H9 (cell line): ENCODE results near the gene ZNF296. TPM values are rescaled to one million over a fixed set of nuclear protein-coding genes. Genes with fewer than 3 reads are reported as not detected.

Experiments
- DNase-seq: peaks from one replicate; pipeline ENCODE4 v3.0.0-alpha.2; 2017
- H2AFZ ChIP-seq: one replicate; pipeline ENCODE4 v1.6.1; 2013; ENCODE audit warnings: mild to moderate bottlenecking, low read length, control low read depth, moderate library complexity
- H2AK5ac ChIP-seq: 2 replicates; pipeline ENCODE4 v1.6.1; 2013; ENCODE audit warnings: low read length, control low read depth, mixed read lengths; ENCODE audit not compliant: insufficient read length
- H2BK120ac ChIP-seq: one replicate; pipeline ENCODE4 v1.6.1; 2013; ENCODE audit warnings: low read depth, mild to moderate bottlenecking, low read length, control low read depth, inconsistent platforms; ENCODE audit not compliant: poor library complexity, severe bottlenecking
- H2BK12ac ChIP-seq: 2 replicates; pipeline ENCODE4 v1.6.1; 2013; ENCODE audit warnings: low read length, control low read depth, mixed read lengths, low read depth; ENCODE audit not compliant: insufficient read length
- H2BK15ac ChIP-seq: 2 replicates; pipeline ENCODE4 v1.6.1; 2013; ENCODE audit warnings: low read depth, low read length, control low read depth
- H2BK20ac ChIP-seq: one replicate; pipeline ENCODE4 v1.6.1; 2013; ENCODE audit warnings: low read depth, mild to moderate bottlenecking, low read length, control low read depth, inconsistent platforms; ENCODE audit not compliant: poor library complexity, severe bottlenecking
- H2BK5ac ChIP-seq: 2 replicates; pipeline ENCODE4 v1.6.1; 2013; ENCODE audit warnings: low read length, control low read depth, mixed read lengths; ENCODE audit not compliant: insufficient read length
- H3K14ac ChIP-seq: 2 replicates; pipeline ENCODE4 v1.6.1; 2013; ENCODE audit warnings: low read length, control low read depth; ENCODE audit not compliant: insufficient read depth
- H3K18ac ChIP-seq: 2 replicates; pipeline ENCODE4 v1.6.1; 2013; ENCODE audit warnings: low read depth, mild to moderate bottlenecking, mixed read lengths, low read length, control low read depth; ENCODE audit not compliant: insufficient read length
- H3K23ac ChIP-seq: 2 replicates; pipeline ENCODE4 v1.6.1; 2013; ENCODE audit warnings: low read length, control low read depth, mixed read lengths, low read depth; ENCODE audit not compliant: insufficient read length
- H3K23me2 ChIP-seq: 2 replicates; pipeline ENCODE4 v1.6.1; 2013; ENCODE audit warnings: low read depth, mild to moderate bottlenecking, mixed read lengths, low read length, control low read depth; ENCODE audit not compliant: insufficient read length, poor library complexity, severe bottlenecking
- H3K27ac ChIP-seq: 2 replicates; pipeline ENCODE4 v1.5.1; 2013; ENCODE audit warnings: low read length, control low read depth, mixed read lengths, low read depth; ENCODE audit not compliant: insufficient read length
- H3K27me3 ChIP-seq: 2 replicates; pipeline ENCODE4 v1.6.1; 2013; ENCODE audit warnings: low read length, control low read depth, inconsistent platforms; ENCODE audit not compliant: insufficient read depth
- H3K4ac ChIP-seq: 2 replicates; pipeline ENCODE4 v1.6.1; 2013; ENCODE audit warnings: low read depth, mild to moderate bottlenecking, control low read depth, inconsistent platforms, low read length, moderate library complexity
- H3K4me1 ChIP-seq: 2 replicates; pipeline ENCODE4 v1.6.1; 2013; ENCODE audit warnings: low read length, control low read depth, inconsistent platforms; ENCODE audit not compliant: insufficient read depth
- H3K4me2 ChIP-seq: 2 replicates; pipeline ENCODE4 v1.6.1; 2013; ENCODE audit warnings: low read length, control low read depth, mixed read lengths; ENCODE audit not compliant: insufficient read length, insufficient read depth
- H3K56ac ChIP-seq: 2 replicates; pipeline ENCODE4 v1.6.1; 2013; ENCODE audit warnings: low read depth, mild to moderate bottlenecking, mixed read lengths, low read length, control low read depth; ENCODE audit not compliant: insufficient read length
- H3K79me1 ChIP-seq: 2 replicates; pipeline ENCODE4 v1.6.1; 2013; ENCODE audit warnings: low read depth, mild to moderate bottlenecking, moderate library complexity, low read length, control low read depth, inconsistent platforms; ENCODE audit not compliant: insufficient read depth, poor library complexity, severe bottlenecking
- H3K79me2 ChIP-seq: 2 replicates; pipeline ENCODE4 v1.6.1; 2013; ENCODE audit warnings: low read length, control low read depth, inconsistent platforms; ENCODE audit not compliant: insufficient read depth
- H3K9ac ChIP-seq: 2 replicates; pipeline ENCODE4 v1.6.1; 2013; ENCODE audit warnings: low read length, control low read depth, mixed read lengths; ENCODE audit not compliant: insufficient read length; ENCODE audit errors: extremely low read depth
- H3K9me3 ChIP-seq: one replicate; pipeline ENCODE4 v1.6.1; 2013; ENCODE audit warnings: low read depth, low read length, inconsistent platforms; ENCODE audit not compliant: control insufficient read depth
- H3T11ph ChIP-seq: one replicate; pipeline ENCODE4 v1.6.1; 2013; ENCODE audit warnings: mild to moderate bottlenecking, low read length, control low read depth, inconsistent platforms
- H4K20me1 ChIP-seq: one replicate; pipeline ENCODE4 v1.6.1; 2013; ENCODE audit not compliant: control insufficient read depth, insufficient read length, insufficient read depth
- H4K5ac ChIP-seq: 2 replicates; pipeline ENCODE4 v1.6.1; 2013; ENCODE audit warnings: low read depth, mild to moderate bottlenecking, mixed read lengths, low read length, control low read depth; ENCODE audit not compliant: insufficient read length
- H4K8ac ChIP-seq: replicated peaks from 2 replicates; pipeline ENCODE4 v1.6.1; 2013; ENCODE audit warnings: low read length, control low read depth, mixed read lengths, low read depth; ENCODE audit not compliant: insufficient read length
- H4K91ac ChIP-seq: 2 replicates; pipeline ENCODE4 v1.6.1; 2013; ENCODE audit warnings: low read depth, mild to moderate bottlenecking, moderate library complexity, mixed read lengths, low read length, control low read depth; ENCODE audit not compliant: insufficient read length
- H3K27ac Mint-ChIP-seq, 3 experiments: 2 replicates in 2 of 3; 3 replicates in 1 of 3; pipeline ENCODE4 v1.8.0; 2020 to 2021; ENCODE audit warnings: mixed read lengths in 3 of 3, mild to moderate bottlenecking in 1 of 3, moderate library complexity in 1 of 3
- H3K27me3 Mint-ChIP-seq: 2 replicates; pipeline ENCODE4 v1.8.0; 2021; ENCODE audit warnings: low read depth, mild to moderate bottlenecking, moderate library complexity, mixed read lengths
- H3K36me3 Mint-ChIP-seq, 3 experiments: 2 replicates in 2 of 3; 3 replicates in 1 of 3; pipeline ENCODE4 v1.8.0; 2020 to 2021; ENCODE audit warnings: low read depth in 3 of 3, mixed read lengths in 3 of 3; ENCODE audit not compliant: insufficient read depth in 1 of 3
- H3K4me1 Mint-ChIP-seq, 2 experiments: 2 replicates each; pipeline ENCODE4 v1.8.0; 2020; ENCODE audit warnings: mixed read lengths in 2 of 2
- H3K4me3 Mint-ChIP-seq, 2 experiments: 2 replicates in 1 of 2; 3 replicates in 1 of 2; pipeline ENCODE4 v1.8.0; 2020 to 2021; ENCODE audit warnings: mild to moderate bottlenecking in 2 of 2, mixed read lengths in 2 of 2, moderate library complexity in 1 of 2
- H3K9me3 Mint-ChIP-seq, 2 experiments: 2 replicates in 1 of 2; 3 replicates in 1 of 2; pipeline ENCODE4 v1.8.0; 2020; ENCODE audit warnings: mild to moderate bottlenecking in 2 of 2, mixed read lengths in 2 of 2, moderate library complexity in 1 of 2
- WGBS: extraction: QIAGEN DNeasy Blood & Tissue Kit; methylation state at CpG from one replicate; pipeline ENCODE4 v1.1.7; 2013; ENCODE audit warnings: missing lambda C conversion rate, low lambda C conversion rate, mixed read lengths; ENCODE audit not compliant: insufficient read length; ENCODE audit errors: extremely low coverage; 5-methylcytosine and 5-hydroxymethylcytosine counted together
- total RNA-seq: library from RNA; stranded (reverse); gene quantifications from 2 replicates; pipeline ENCODE4 v1.2.1, GENCODE V29; 2021
- TF ChIP-seq, protein P1 (sequence below): fragments of 200-600 bp; sonication (generic); conservative IDR thresholded peaks from 3 replicates; pipeline ENCODE4 v1.8.0; 2021; ENCODE audit warnings: antibody characterized with exemption, mild to moderate bottlenecking

Gene ZNF296
- total RNA-seq, 1 experiment from 2014 or later, result 14.8 TPM

DNA sequence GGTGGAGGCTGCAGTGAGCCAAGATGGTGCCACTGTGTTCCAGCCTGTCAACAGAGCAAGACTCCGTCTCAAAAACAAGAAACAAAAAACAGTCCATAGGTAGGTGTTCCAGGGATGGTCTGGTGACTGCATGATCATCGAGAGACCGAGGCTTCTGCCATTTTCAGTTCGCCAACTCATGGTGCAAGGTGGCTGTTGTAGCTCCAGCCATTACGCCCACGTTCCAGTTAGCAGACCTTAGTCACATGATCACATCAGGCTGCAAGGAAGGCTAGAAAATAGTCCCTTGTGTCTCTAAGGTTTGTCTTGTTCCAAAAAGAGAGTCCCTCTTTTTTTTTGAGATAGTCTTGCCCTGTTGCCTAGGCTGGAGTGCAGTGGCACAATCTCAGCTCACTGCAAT, 40.5 kb downstream of the ZNF296 start:
- H3K27me3 ChIP-seq, result no peaks in the 10 kb centered on the region
- no peak overlapping the region for H3K4ac ChIP-seq
- H3K18ac ChIP-seq, result no peak overlapping the region
- H3K56ac ChIP-seq, result no peak overlapping the region
- TF ChIP-seq, protein P1, sequence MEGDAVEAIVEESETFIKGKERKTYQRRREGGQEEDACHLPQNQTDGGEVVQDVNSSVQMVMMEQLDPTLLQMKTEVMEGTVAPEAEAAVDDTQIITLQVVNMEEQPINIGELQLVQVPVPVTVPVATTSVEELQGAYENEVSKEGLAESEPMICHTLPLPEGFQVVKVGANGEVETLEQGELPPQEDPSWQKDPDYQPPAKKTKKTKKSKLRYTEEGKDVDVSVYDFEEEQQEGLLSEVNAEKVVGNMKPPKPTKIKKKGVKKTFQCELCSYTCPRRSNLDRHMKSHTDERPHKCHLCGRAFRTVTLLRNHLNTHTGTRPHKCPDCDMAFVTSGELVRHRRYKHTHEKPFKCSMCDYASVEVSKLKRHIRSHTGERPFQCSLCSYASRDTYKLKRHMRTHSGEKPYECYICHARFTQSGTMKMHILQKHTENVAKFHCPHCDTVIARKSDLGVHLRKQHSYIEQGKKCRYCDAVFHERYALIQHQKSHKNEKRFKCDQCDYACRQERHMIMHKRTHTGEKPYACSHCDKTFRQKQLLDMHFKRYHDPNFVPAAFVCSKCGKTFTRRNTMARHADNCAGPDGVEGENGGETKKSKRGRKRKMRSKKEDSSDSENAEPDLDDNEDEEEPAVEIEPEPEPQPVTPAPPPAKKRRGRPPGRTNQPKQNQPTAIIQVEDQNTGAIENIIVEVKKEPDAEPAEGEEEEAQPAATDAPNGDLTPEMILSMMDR, result no peak
- no peak overlapping the region for H2BK5ac ChIP-seq
- H2AK5ac ChIP-seq, result no peak overlapping the region
- DNase-seq, result no peak
- Mint-ChIP-seq H3K4me1 (peaks cover 10 to 13% of the 10 kb centered on the region in 2 experiments), H3K9me3 (no peaks in the 10 kb centered on the region; a peak in 2 of 5 replicates), H3K27ac (no peak overlapping the region), H3K36me3 (peaks cover 8 to 45% (median 29%) of the 10 kb centered on the region in 3 experiments; a peak in 6 of 7 replicates), H3K4me3 (no peak overlapping the region), H3K27me3 (no peaks in the 10 kb centered on the region)
- no peak overlapping the region for H3K23ac ChIP-seq
- peaks cover 14% of the 10 kb centered on the region for H3K79me1 ChIP-seq
- H3K79me2 ChIP-seq, result peaks cover 10% of the 10 kb centered on the region; the same call in 1 of the 2 replicates
- no peak overlapping the region for H3K27ac ChIP-seq
- no peak overlapping the region; the same call in 1 of the 2 replicates for H3K14ac ChIP-seq
- no peak overlapping the region for H4K8ac ChIP-seq
- H2BK15ac ChIP-seq, result no peak overlapping the region
- no peak overlapping the region for H3K4me2 ChIP-seq
- H2BK120ac ChIP-seq, result no peak overlapping the region
- peaks cover 6% of the 10 kb centered on the region for H3K23me2 ChIP-seq
- H3T11ph ChIP-seq, result no peak overlapping the region
- no peak overlapping the region for H2BK20ac ChIP-seq
- no peaks in the 10 kb centered on the region for H4K20me1 ChIP-seq
- WGBS, result no CpG with 5 or more reads among the region's 6 CpGs
- no peak overlapping the region for H4K91ac ChIP-seq
- no peaks in the 10 kb centered on the region for H3K9me3 ChIP-seq
- no peaks in the 10 kb centered on the region; the same call in 1 of the 2 replicates for H3K4me1 ChIP-seq
- H2BK12ac ChIP-seq, result no peak overlapping the region
- H2AFZ ChIP-seq, result no peak overlapping the region
- H3K9ac ChIP-seq, result no peak overlapping the region
- H4K5ac ChIP-seq, result no peak overlapping the region
